Neural progenitor cell (in vitro differentiated cells): ENCODE data around the gene MT1G.
"Not testable (repeated sequence)": the region's sequence is repeated elsewhere in the genome, so short reads cannot be mapped to it uniquely, and the experiment has no call there.

Experiments used
- CTCF ChIP-seq: fragments of 200-600 bp; sonication (generic); IDR thresholded peaks from 2 replicates; pipeline ENCODE4 v1.5.1; 2017; ENCODE audit warnings: antibody characterized with exemption, mild to moderate bottlenecking
- EZH2 ChIP-seq: fragments of 200-600 bp; sonication (generic); IDR thresholded peaks from 2 replicates; pipeline ENCODE4 v1.6.1; 2017; ENCODE audit warnings: antibody characterized with exemption, mild to moderate bottlenecking, moderate library complexity
- EZH2phosphoT487 ChIP-seq: fragments of 200-600 bp; sonication (generic); IDR thresholded peaks from 2 replicates; pipeline ENCODE4 v1.6.1; 2017; ENCODE audit warnings: antibody characterized with exemption

- TF ChIP-seq CTCF, EZH2phosphoT487, EZH2: not testable (repeated sequence)
Observed at GRCh38 chr16:56672171-56672570, 4.3 kb upstream of the MT1G start.
